NCI-H146 treated with DMSO at 0.1 percent for 48 hours (cell line): ENCODE results near the gene MAGT1.
A peak's percentile ranks its signal among the peaks of the same experiment; 100 is the strongest.
"Not testable (repeated sequence)": the region's sequence is repeated elsewhere in the genome, so short reads cannot be mapped to it uniquely, and the experiment has no call there.

ENCODE experiments used
- DNase-seq: peaks from one replicate; lab custom pipeline; 2025; ENCODE audit not compliant: unreplicated experiment; lab: John Stamatoyannopoulos, UW

The MAGT1 gene

GRCh38 chrX:77894921-77895886 lies at the start of gene MAGT1:
MAGT1 (minus strand) TSS chrX:77895435; CDS start chrX:77895410, 25 bp downstream.
- peak; percentile 92 for DNase-seq

GRCh38 chrX:77945031-77945430 lies 49.8 kb upstream of the MAGT1 start:
- not testable (repeated sequence) for DNase-seq

GRCh38 chrX:77938083-77938680 lies 42.9 kb upstream of the MAGT1 start:
- DNase-seq, result no peak

GRCh38 chrX:77937291-77937690 lies 42.1 kb upstream of the MAGT1 start:
- DNase-seq, result no peak

- DNase-seq, result no peak
These were observed 41.1 kb upstream of the MAGT1 start for GRCh38 chrX:77936299-77936698.

- DNase-seq, result no peak
These were observed 40.7 kb upstream of the MAGT1 start for GRCh38 chrX:77935886-77936285.

- no peak for DNase-seq
These were observed 35.3 kb upstream of the MAGT1 start for GRCh38 chrX:77930581-77930980.

- no peak for DNase-seq
These were observed 30.5 kb upstream of the MAGT1 start for GRCh38 chrX:77925764-77926163.

GRCh38 chrX:77924320-77924859 lies 29.2 kb upstream of the MAGT1 start:
- no peak for DNase-seq

GRCh38 chrX:77922787-77923186 lies 27.6 kb upstream of the MAGT1 start:
- DNase-seq, result no peak

- not testable (repeated sequence) for DNase-seq
These were observed 24.1 kb upstream of the MAGT1 start for GRCh38 chrX:77919370-77919769.

GRCh38 chrX:77918568-77918967 lies 23.3 kb upstream of the MAGT1 start:
- no peak for DNase-seq

- DNase-seq, result no peak
These were observed 22.2 kb upstream of the MAGT1 start for GRCh38 chrX:77917294-77917933.

GRCh38 chrX:77910108-77910840 lies 15.0 kb upstream of the MAGT1 start, which contains the start of gene ATP7A:
ATP7A (plus strand) TSS chrX:77910693; CDS start chrX:77971642, 60,949 bp downstream.
- peak; percentile 84 for DNase-seq

GRCh38 chrX:77901506-77901905 lies 6.3 kb upstream of the MAGT1 start:
- no peak for DNase-seq

GRCh38 chrX:77900688-77901087 lies 5.5 kb upstream of the MAGT1 start:
- no peak for DNase-seq

GRCh38 chrX:77899081-77899828 lies 4.0 kb upstream of the MAGT1 start, which contains the start of gene COX7B:
COX7B (plus strand) TSS chrX:77899468; CDS start chrX:77899554, 86 bp downstream.
- peak; percentile 94 for DNase-seq

- DNase-seq, result no peak
These were observed 1.5 kb downstream of the MAGT1 start for GRCh38 chrX:77893713-77894112.

- DNase-seq, result no peak
These were observed 2.3 kb downstream of the MAGT1 start for GRCh38 chrX:77892887-77893286.

GRCh38 chrX:77881418-77881817 lies 13.8 kb downstream of the MAGT1 start:
- not testable (repeated sequence) for DNase-seq
